HepG2 (cell line): ENCODE measurements around the gene SLC16A5. TPM values are rescaled to one million over a fixed set of nuclear protein-coding genes. Genes with fewer than 3 reads are reported as not detected.
A peak's percentile ranks its signal among the peaks of the same experiment; 100 is the strongest.

Experiments used
- ATAC-seq: fragments of 200-7000 bp; cut with Tn5 transposase; 3 replicates; pipeline ENCODE4 v1.9.1; 2020; ENCODE audit warnings: mild to moderate bottlenecking, moderate library complexity
- BruUV-seq: library from RNA; stranded (reverse); fragments of 400-500 nt; replicated peaks from 2 replicates; lab custom pipeline; 2021; lab: Mats Ljungman, UMichigan
- CTCF ChIA-PET: fragments of 300-600 bp; formaldehyde crosslinking; extraction: SDS; loops from one replicate; lab custom pipeline; 2021; ENCODE audit warnings: low total read pairs, inconsistent platforms, low intra/inter-chr PET ratio; lab: Yijun Ruan, JAX
- POLR2A ChIA-PET: fragments of 350-600 bp; sonication (Branson Sonifier 250); formaldehyde crosslinking; loops from one replicate; lab custom pipeline; 2020; ENCODE audit warnings: antibody characterized with exemption, inconsistent platforms; lab: Yijun Ruan, JAX
- DNase-seq: peaks from one replicate; pipeline ENCODE4 v3.0.0-alpha.2; 2015; ENCODE audit warnings: low spot score
- FAIRE-seq: peaks from 3 replicates; lab custom pipeline; 2011; peaks lifted over from hg19 to GRCh38; lab: Jason Lieb, UNC
- H2AFZ ChIP-seq: one replicate; pipeline ENCODE4 v1.6.1; 2011; ENCODE audit warnings: low read length, inconsistent platforms
- H3K27ac ChIP-seq: fragments of 300-600 bp; 3 replicates; pipeline ENCODE4 v1.8.0; 2011; ENCODE audit warnings: mixed run types, mild to moderate bottlenecking, mixed read lengths, low read length, inconsistent platforms; ENCODE audit not compliant: insufficient read depth; ENCODE audit errors: extremely low read length
- H3K27me3 ChIP-seq, 2 experiments: fragments of 200-600 bp in 1 of 2; 2 replicates in 1 of 2; 3 replicates in 1 of 2; pipeline versions ENCODE4 v1.6.0 to v1.8.0; 2011; ENCODE audit warnings: low read length in 2 of 2, mild to moderate bottlenecking in 2 of 2, moderate library complexity in 2 of 2, inconsistent platforms in 1 of 2; ENCODE audit not compliant: insufficient read depth in 2 of 2, control insufficient read depth in 1 of 2
- H3K36me3 ChIP-seq, 2 experiments: fragments of 200-600 bp in 1 of 2; replicated peaks in 1 of 2; 2 replicates in 1 of 2; 3 replicates in 1 of 2; pipeline versions ENCODE4 v1.5.1 to v1.8.0; 2011; ENCODE audit warnings: low read length in 2 of 2, inconsistent platforms in 1 of 2; ENCODE audit not compliant: insufficient read depth in 2 of 2, control insufficient read depth in 1 of 2
- H3K4me1 ChIP-seq: 2 replicates; pipeline ENCODE4 v1.5.1; 2012; ENCODE audit warnings: low read length, inconsistent platforms; ENCODE audit not compliant: insufficient read depth
- H3K4me2 ChIP-seq: 2 replicates; pipeline ENCODE4 v1.6.0; 2011; ENCODE audit warnings: low read depth, low read length, inconsistent platforms
- H3K4me3 ChIP-seq, 3 experiments: fragments of 200-600 bp in 1 of 3; sonication (generic), shearing (Covaris generic) in 1 of 3; replicated peaks in 1 of 3; 2 replicates each; pipeline ENCODE4 v1.5.1; 2011 to 2016; ENCODE audit warnings: low read length in 3 of 3, inconsistent platforms in 2 of 3, low read depth in 2 of 3, mild to moderate bottlenecking in 2 of 3, control low read depth in 1 of 3, mixed read lengths in 1 of 3; ENCODE audit not compliant: insufficient read depth in 1 of 3
- H3K79me2 ChIP-seq: one replicate; pipeline ENCODE4 v1.6.1; 2011; ENCODE audit warnings: low read length, inconsistent platforms; ENCODE audit not compliant: insufficient read depth
- H3K9ac ChIP-seq: 2 replicates; pipeline ENCODE4 v1.6.0; 2011; ENCODE audit warnings: mild to moderate bottlenecking, low read depth, low read length, inconsistent platforms; ENCODE audit not compliant: insufficient read depth
- H3K9me3 ChIP-seq: 2 replicates; pipeline ENCODE4 v1.5.1; 2012; ENCODE audit warnings: mild to moderate bottlenecking, low read length
- H4K20me1 ChIP-seq: 2 replicates; pipeline ENCODE4 v1.6.0; 2011; ENCODE audit warnings: inconsistent platforms, mild to moderate bottlenecking, low read length, moderate library complexity; ENCODE audit not compliant: insufficient read depth
- BCL6 ChIP-seq: IDR thresholded peaks from 2 replicates; pipeline ENCODE4 v1.6.1; 2016; ENCODE audit warnings: missing genetic modification reagents, missing compliant biosample characterization
- BHLHE40 ChIP-seq: IDR thresholded peaks from 2 replicates; pipeline ENCODE4 v1.6.1; 2011; ENCODE audit warnings: low read length, improper control_type of control experiment
- EEA1 ChIP-seq: sonication (generic); formaldehyde crosslinking; IDR thresholded peaks from 2 replicates; pipeline ENCODE4 v1.5.1; 2020; ENCODE audit warnings: mild to moderate bottlenecking, missing genetic modification reagents, borderline replicate concordance
- FOXC1 ChIP-seq: sonication (generic); formaldehyde crosslinking; IDR thresholded peaks from 2 replicates; pipeline ENCODE4 v1.8.0; 2022; ENCODE audit warnings: mild to moderate bottlenecking, missing genetic modification reagents, borderline replicate concordance
- NFATC3 ChIP-seq: sonication (generic); formaldehyde crosslinking; IDR thresholded peaks from 2 replicates; pipeline ENCODE4 v1.5.1; 2020; ENCODE audit warnings: mild to moderate bottlenecking, missing genetic modification reagents
- REXO4 ChIP-seq: sonication (generic); formaldehyde crosslinking; IDR thresholded peaks from 2 replicates; pipeline ENCODE4 v1.8.0; 2022; ENCODE audit warnings: missing genetic modification reagents, mild to moderate bottlenecking, borderline replicate concordance
- SOX13 ChIP-seq, 3 experiments: fragments of 450-650 bp in 1 of 3; sonication (generic) in 1 of 3; formaldehyde crosslinking in 1 of 3; IDR thresholded peaks in 2 of 3; conservative IDR thresholded peaks in 1 of 3; 2 replicates each; pipeline versions ENCODE4 v1.5.0 to v1.6.1; 2016 to 2020; ENCODE audit warnings: antibody characterized with exemption in 1 of 3, mild to moderate bottlenecking in 1 of 3, missing compliant biosample characterization in 1 of 3, missing genetic modification reagents in 1 of 3, moderate library complexity in 1 of 3
- ZBTB7A ChIP-seq: sonication (generic); formaldehyde crosslinking; IDR thresholded peaks from 2 replicates; pipeline ENCODE4 v1.8.0; 2022; ENCODE audit warnings: mild to moderate bottlenecking, missing genetic modification reagents
- ZNF18 ChIP-seq: sonication (generic); formaldehyde crosslinking; IDR thresholded peaks from 2 replicates; pipeline ENCODE4 v1.8.0; 2022; ENCODE audit warnings: mild to moderate bottlenecking, missing genetic modification reagents; ENCODE audit not compliant: insufficient replicate concordance
- ZNF180 ChIP-seq: sonication (generic); formaldehyde crosslinking; IDR thresholded peaks from 2 replicates; pipeline ENCODE4 v1.4.0; 2020; ENCODE audit warnings: low read depth, missing genetic modification reagents, borderline replicate concordance
- ZNF331 ChIP-seq: sonication (generic); formaldehyde crosslinking; IDR thresholded peaks from 2 replicates; pipeline ENCODE4 v1.4.0; 2020; ENCODE audit warnings: missing genetic modification reagents
- ZNF333 ChIP-seq: sonication (generic); formaldehyde crosslinking; IDR thresholded peaks from 2 replicates; pipeline ENCODE4 v1.4.0; 2020; ENCODE audit warnings: mild to moderate bottlenecking, missing genetic modification reagents, borderline replicate concordance
- ZNF691 ChIP-seq: sonication (generic); formaldehyde crosslinking; IDR thresholded peaks from 2 replicates; pipeline ENCODE4 v1.4.0; 2020; ENCODE audit warnings: missing genetic modification reagents, low read depth, mild to moderate bottlenecking, borderline replicate concordance
- WGBS: methylation state at CpG from one replicate; pipeline ENCODE4 v1.1.6; 2017; ENCODE audit warnings: low lambda C conversion rate; 5-methylcytosine and 5-hydroxymethylcytosine counted together
- in situ Hi-C: cut with HindIII; loops from 2 replicates; pipeline ENCODE4 v1.10.0; 2017; ENCODE audit warnings: low pct_unique_long_range_greater_than_20kb; ENCODE audit not compliant: extremely low pct_ligation_motif_present
- intact Hi-C: fragments of 100-400 bp; cut with micrococcal nuclease; formaldehyde crosslinking; loops from one replicate; pipeline ENCODE4 v1.10.0; 2022; ENCODE audit not compliant: unreplicated experiment
- polyA plus RNA-seq, 8 experiments: library from polyadenylated mRNA; depleted of rRNA in 3 of 8; stranded (reverse) in 7 of 8; unstranded in 1 of 8; fragments of >200 nt; fragmentation: Illumina TruSeq in 4 of 8; extraction: Trizol in 4 of 8; gene quantifications; 2 replicates each; pipeline versions ENCODE4 v1.2.1 to v1.2.3, GENCODE V29; 2011 to 2016; ENCODE audit warnings: low read depth in 4 of 8, missing spikeins in 1 of 8, mixed read lengths in 1 of 8; ENCODE audit not compliant: insufficient read depth in 1 of 8
- total RNA-seq, 5 experiments: library from RNA; depleted of rRNA; stranded (reverse); fragments of >200 nt; fragmentation: Illumina TruSeq; extraction: Trizol; gene quantifications; 2 replicates each; pipeline ENCODE4 v1.2.3, GENCODE V29; 2016; ENCODE audit warnings: low read depth in 1 of 5
- TF ChIP-seq, protein P1 (sequence below): IDR thresholded peaks from 2 replicates; pipeline ENCODE4 v1.6.1; 2016

SLC16A5 gene
- total and polyA plus RNA-seq, 2 of the 13 experiments (the other 11 are each of a cell fraction or from before 2014, with no cell fraction given): 0.69 to 5.6 TPM

DNA sequence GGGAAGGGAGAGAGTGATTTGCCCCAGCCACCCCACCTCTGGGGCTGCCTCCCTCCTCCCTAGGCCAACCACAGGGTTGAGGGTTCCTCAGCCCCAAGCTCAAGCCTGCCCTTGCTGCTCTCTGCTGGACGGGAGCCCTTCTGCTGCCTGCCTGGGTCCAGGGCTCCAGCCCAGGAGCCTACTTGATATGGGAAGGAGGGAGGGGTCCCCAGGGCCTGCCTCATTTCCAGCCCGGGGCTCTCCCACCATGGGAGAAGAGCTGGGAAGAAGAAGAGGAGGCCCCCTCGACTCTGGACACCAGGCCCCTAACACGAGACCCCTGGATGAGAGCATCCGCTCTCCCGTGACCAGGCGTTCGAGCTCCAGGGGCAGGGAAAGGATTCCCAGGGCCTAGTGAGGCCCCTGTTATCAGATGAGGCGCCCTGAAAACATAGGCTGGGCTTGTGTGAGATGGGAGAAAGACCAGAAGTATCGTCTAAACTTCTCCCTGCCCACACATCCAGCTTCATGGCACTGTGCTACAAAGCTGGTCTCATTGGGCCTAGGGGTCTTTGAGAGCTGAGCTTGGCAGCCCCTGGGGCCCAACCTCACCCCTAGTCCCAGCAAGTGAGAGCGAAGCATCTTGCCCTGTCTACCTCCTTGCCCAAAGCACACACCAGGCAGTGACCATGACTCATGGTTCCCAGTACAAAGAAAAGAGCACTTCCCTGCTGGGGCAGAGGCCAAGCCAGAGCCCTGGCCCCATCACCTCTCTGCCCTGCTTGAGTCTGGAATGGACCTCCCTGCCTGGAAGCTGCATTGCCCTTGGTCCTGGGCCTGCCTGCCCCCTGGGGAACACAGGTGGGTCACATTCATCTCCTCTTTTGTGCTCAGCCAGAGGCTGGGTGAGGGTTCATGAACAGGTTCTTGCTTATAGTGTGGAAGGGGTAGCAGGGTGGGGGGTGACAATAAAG is 987 bp downstream of the SLC16A5 start (continued):
- peak; percentile 76; the same call in 1 of the 2 replicates for TF ChIP-seq ZNF691 (CRISPR knock-in tag)
- TF ChIP-seq ZBTB7A (CRISPR knock-in tag): 0 out of 2 replicates have a peak, but pooled peaks have one; percentile 43
- peak; percentile 66 for TF ChIP-seq ZNF18
- 0 out of 2 replicates have a peak, but pooled peaks have one; percentile 41 for TF ChIP-seq ZNF331 (CRISPR knock-in tag)

DNA sequence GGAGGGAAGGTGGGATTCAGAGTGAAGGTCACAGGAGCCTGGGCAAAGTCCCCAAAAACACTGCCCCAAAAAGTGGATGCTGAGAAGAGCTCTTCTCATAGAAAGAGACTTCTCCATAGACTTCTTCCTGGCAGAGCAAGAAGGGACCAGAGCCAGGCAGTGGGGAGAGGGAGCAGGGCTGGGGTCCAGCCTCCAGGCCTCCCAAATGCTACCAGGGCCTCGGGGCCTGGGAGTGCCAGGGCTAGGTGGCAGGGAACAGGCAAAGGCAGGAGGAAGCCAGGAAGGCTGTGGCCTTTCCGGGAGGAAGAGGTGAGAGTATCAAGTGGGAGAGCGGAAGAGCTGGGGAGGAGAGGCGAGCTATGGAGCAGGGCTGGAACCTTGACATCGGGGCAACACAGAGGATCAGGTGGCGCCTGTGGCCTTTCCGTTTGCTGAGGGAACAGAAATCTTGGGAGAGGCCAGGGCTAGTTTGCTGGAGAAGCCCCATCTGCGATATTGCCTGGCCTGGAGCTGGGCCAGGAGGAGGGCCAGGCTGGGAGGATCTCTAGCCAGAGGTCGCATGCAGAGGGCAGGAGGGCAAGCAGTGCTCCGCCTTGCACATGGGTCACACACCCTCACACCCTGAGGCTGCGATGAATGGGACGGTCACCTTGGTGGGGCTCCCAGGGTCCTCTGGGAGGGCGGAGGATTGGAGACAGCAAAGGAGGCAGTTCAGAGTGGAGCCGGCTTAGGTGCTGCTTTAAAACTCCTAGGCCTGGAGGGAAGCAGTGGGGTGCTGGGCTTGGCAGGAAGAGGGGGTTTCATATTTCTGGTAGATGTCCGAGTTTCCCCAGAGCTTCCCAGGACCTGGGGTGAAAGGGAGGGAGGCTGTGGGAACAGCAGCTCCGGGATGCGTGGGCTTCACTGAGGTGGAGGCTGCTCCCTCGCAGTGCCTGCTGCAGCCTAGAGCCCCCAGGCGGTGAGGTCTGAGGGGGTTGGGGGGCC is 3.4 kb downstream of the SLC16A5 start:
- H3K4me3 ChIP-seq: peak overlapping the region; percentile 2 to 62 (median 28); a peak in 5 of 6 replicates
- CTCF ChIA-PET: interaction anchor here (0.8 to 0.9 kb wide), 2 partner anchors 15 to 130 kb away, joined by 3 to 4 read pairs; no protein-coding TSS in a partner anchor
- no peaks in the 10 kb centered on the region for H3K36me3 ChIP-seq
- no peaks in the 10 kb centered on the region; the same call in 1 of the 2 replicates for H4K20me1 ChIP-seq
- H3K79me2 ChIP-seq: no peaks in the 10 kb centered on the region
- POLR2A ChIA-PET: interaction anchor here (0.7 to 3.4 kb wide), 16 partner anchors 10 to 108 kb away, joined by 3 to 19 read pairs (median 4); partner anchors contain the start of genes ARMC7 and MRPL58
- peak overlapping the region; percentile 83 for H3K4me2 ChIP-seq
- intact Hi-C loops (no loop called here), in situ Hi-C loops (no loop called here)
- H3K4me1 ChIP-seq: peaks cover 97% of the 10 kb centered on the region
- H3K27me3 ChIP-seq: peaks cover 0 to 29% of the 10 kb centered on the region in 2 experiments; a peak in 2 of 5 replicates
- FAIRE-seq: peak; percentile 96
- H3K9ac ChIP-seq: peak overlapping the region; percentile 19; the same call in 1 of the 2 replicates
- BruUV-seq: no TSS peak
- peak; percentile 26 for ATAC-seq
- no peak overlapping the region for H2AFZ ChIP-seq
- whole genome bisulfite sequencing: 2% methylated on average over 19 of the region's 19 CpGs
- H3K27ac ChIP-seq: peak overlapping the region; percentile 31
- DNase-seq: peak; percentile 78
- H3K9me3 ChIP-seq: no peaks in the 10 kb centered on the region
- TF ChIP-seq ZNF180 (CRISPR knock-in tag) (no peak; the same call in 1 of the 2 replicates), SOX13 (IDR thresholded peaks at IDR 0.05) (no peak; the same call in 1 of the 2 replicates), SOX13 (CRISPR knock-in tag; conservative IDR thresholded peaks at IDR 0.05 in 1 of 2, IDR thresholded peaks at IDR 0.05 in 1 of 2) (peak in 1 of 2 experiments; percentile 79; a peak in 2 of 4 replicates), BHLHE40 (peak; percentile 70), REXO4 (CRISPR knock-in tag) (no peak), EEA1 (0 out of 2 replicates have a peak, but pooled peaks have one; percentile 46), NFATC3 (CRISPR knock-in tag) (no peak), FOXC1 (CRISPR knock-in tag) (peak; percentile 47; the same call in 1 of the 2 replicates), BCL6 (CRISPR knock-in tag) (peak; percentile 91), ZNF333 (CRISPR knock-in tag) (0 out of 2 replicates have a peak, but pooled peaks have one; percentile 27)
- TF ChIP-seq, protein P1, sequence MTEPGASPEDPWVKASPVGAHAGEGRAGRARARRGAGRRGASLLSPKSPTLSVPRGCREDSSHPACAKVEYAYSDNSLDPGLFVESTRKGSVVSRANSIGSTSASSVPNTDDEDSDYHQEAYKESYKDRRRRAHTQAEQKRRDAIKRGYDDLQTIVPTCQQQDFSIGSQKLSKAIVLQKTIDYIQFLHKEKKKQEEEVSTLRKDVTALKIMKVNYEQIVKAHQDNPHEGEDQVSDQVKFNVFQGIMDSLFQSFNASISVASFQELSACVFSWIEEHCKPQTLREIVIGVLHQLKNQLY: peak; percentile 54; the same call in 1 of the 2 replicates
